Measurements from ENCODE around the gene LSAMP. TPM values are rescaled to one million over a fixed set of nuclear protein-coding genes. Genes with fewer than 3 reads are reported as not detected.

The LSAMP gene
- total and polyA plus RNA-seq, 2 donors (not counting 3 experiments of a cell fraction or from before 2014, with no cell fraction given) = not detected

GRCh38 chr3:116241677-116242076 lies 203.6 kb downstream of the LSAMP start:
- Histone ChIP-seq H3K4me3 (replicated peaks in 1 of 3; ENCODE audit: insufficient read depth in 1 of 3, low read depth in 1 of 3, low read length in 3 of 3) (no peak overlapping the region), H3K36me3 (ENCODE audit: control insufficient read depth in 2 of 2, extremely low read depth in 1 of 2, insufficient read depth in 2 of 2, low read length in 2 of 2) (no peaks in the 10 kb centered on the region), H3K27me3 (ENCODE audit: control insufficient read depth in 2 of 2, insufficient read depth in 2 of 2, low read length in 2 of 2) (no peaks in the 10 kb centered on the region), H3K4me2 (ENCODE audit: insufficient read depth, low read length) (no peak overlapping the region), H2AFZ (ENCODE audit: low read depth, low read length) (no peak overlapping the region), H3K9me1 (replicated peaks; ENCODE audit: control insufficient read depth, extremely low read depth, insufficient read depth, low read length) (no peaks in the 10 kb centered on the region), H3K4me1 (ENCODE audit: control insufficient read depth, extremely low read depth, insufficient read depth, low read length) (no peaks in the 10 kb centered on the region), H3K9ac (replicated peaks; ENCODE audit: extremely low read depth, insufficient read depth, low read length) (no peak overlapping the region), H3K27ac (ENCODE audit: insufficient read depth, low read depth, low read length) (no peak overlapping the region), H3K9me3 (replicated peaks; ENCODE audit: control insufficient read depth, insufficient read depth, low read length) (no peaks in the 10 kb centered on the region), H4K20me1 (replicated peaks; ENCODE audit: control insufficient read depth, extremely low read depth, insufficient read depth, low read length) (no peaks in the 10 kb centered on the region), H3K79me2 (ENCODE audit: control insufficient read depth, insufficient read depth, low read length) (no peaks in the 10 kb centered on the region)
- CTCF ChIA-PET = interaction anchor here (0.7 kb wide), 1 partner anchor 35 kb away, joined by 3 read pairs; no protein-coding TSS in a partner anchor
- dilution Hi-C loops (cut with MboI; ENCODE audit: extremely low pct_ligation_motif_present, low sequenced_read_pairs) = no loop called here
- POLR2A ChIA-PET = no interaction called here
- TF ChIP-seq POLR2A (IDR thresholded peaks at IDR 0.05; ENCODE audit: low read depth, low read length) (no peak), MYC (IDR thresholded peaks at IDR 0.05; ENCODE audit: low read depth, low read length) (no peak), GATA2 (IDR thresholded peaks at IDR 0.05; ENCODE audit: insufficient read depth, insufficient read length, low read depth, low read length) (no peak), JUN (IDR thresholded peaks at IDR 0.05; ENCODE audit: borderline replicate concordance, insufficient read depth, insufficient read length, low read depth) (no peak), POLR2AphosphoS5 (IDR thresholded peaks at IDR 0.05; ENCODE audit: insufficient read depth, low read depth, low read length) (no peak), EZH2 (IDR thresholded peaks at IDR 0.05; ENCODE audit: borderline replicate concordance, low read depth, low read length, severe bottlenecking) (no peak)
- DNase-seq (ENCODE audit: low read depth, low spot score) = no peak
- BruUV-seq (replicated peaks) = no TSS peak
- FAIRE-seq = no peak
- intact Hi-C loops (cut with micrococcal nuclease) = no loop called here

GRCh38 chr3:116240261-116240660 lies 205.0 kb downstream of the LSAMP start:
- no peak overlapping the region for H3K27ac ChIP-seq (ENCODE audit: insufficient read depth, low read depth, low read length)
- H3K27me3 ChIP-seq (ENCODE audit: control insufficient read depth in 2 of 2, insufficient read depth in 2 of 2, low read length in 2 of 2) = no peaks in the 10 kb centered on the region
- H3K4me1 ChIP-seq (ENCODE audit: control insufficient read depth, extremely low read depth, insufficient read depth, low read length) = no peaks in the 10 kb centered on the region
- CTCF ChIA-PET = no interaction called here
- DNase-seq (ENCODE audit: low read depth, low spot score) (no peak), FAIRE-seq (no peak)
- no peak overlapping the region for H3K4me3 ChIP-seq (replicated peaks in 1 of 3; ENCODE audit: insufficient read depth in 1 of 3, low read depth in 1 of 3, low read length in 3 of 3)
- no peaks in the 10 kb centered on the region for H3K9me3 ChIP-seq (replicated peaks; ENCODE audit: control insufficient read depth, insufficient read depth, low read length)
- no peak overlapping the region for H3K9ac ChIP-seq (replicated peaks; ENCODE audit: extremely low read depth, insufficient read depth, low read length)
- H3K36me3 ChIP-seq (ENCODE audit: control insufficient read depth in 2 of 2, extremely low read depth in 1 of 2, insufficient read depth in 2 of 2, low read length in 2 of 2) = no peaks in the 10 kb centered on the region
- no peaks in the 10 kb centered on the region for H4K20me1 ChIP-seq (replicated peaks; ENCODE audit: control insufficient read depth, extremely low read depth, insufficient read depth, low read length)
- BruUV-seq (replicated peaks) = no TSS peak
- H3K79me2 ChIP-seq (ENCODE audit: control insufficient read depth, insufficient read depth, low read length) = no peaks in the 10 kb centered on the region
- H3K9me1 ChIP-seq (replicated peaks; ENCODE audit: control insufficient read depth, extremely low read depth, insufficient read depth, low read length) = no peaks in the 10 kb centered on the region
- no peak overlapping the region for H3K4me2 ChIP-seq (ENCODE audit: insufficient read depth, low read length)
- intact Hi-C loops (cut with micrococcal nuclease) (no loop called here), dilution Hi-C loops (cut with MboI; ENCODE audit: extremely low pct_ligation_motif_present, low sequenced_read_pairs) (no loop called here)
- TF ChIP-seq POLR2A (IDR thresholded peaks at IDR 0.05; ENCODE audit: low read depth, low read length) (no peak), MYC (IDR thresholded peaks at IDR 0.05; ENCODE audit: low read depth, low read length) (no peak), EZH2 (IDR thresholded peaks at IDR 0.05; ENCODE audit: borderline replicate concordance, low read depth, low read length, severe bottlenecking) (no peak), FOS (IDR thresholded peaks at IDR 0.05; ENCODE audit: borderline replicate concordance, insufficient read depth, low read length) (no peak), POLR2AphosphoS5 (IDR thresholded peaks at IDR 0.05; ENCODE audit: insufficient read depth, low read depth, low read length) (no peak), GATA2 (IDR thresholded peaks at IDR 0.05; ENCODE audit: insufficient read depth, insufficient read length, low read depth, low read length) (no peak)
- POLR2A ChIA-PET = no interaction called here
- no peak overlapping the region for H2AFZ ChIP-seq (ENCODE audit: low read depth, low read length)
